Measurements from ENCODE around the gene OR3A1.

DNA sequence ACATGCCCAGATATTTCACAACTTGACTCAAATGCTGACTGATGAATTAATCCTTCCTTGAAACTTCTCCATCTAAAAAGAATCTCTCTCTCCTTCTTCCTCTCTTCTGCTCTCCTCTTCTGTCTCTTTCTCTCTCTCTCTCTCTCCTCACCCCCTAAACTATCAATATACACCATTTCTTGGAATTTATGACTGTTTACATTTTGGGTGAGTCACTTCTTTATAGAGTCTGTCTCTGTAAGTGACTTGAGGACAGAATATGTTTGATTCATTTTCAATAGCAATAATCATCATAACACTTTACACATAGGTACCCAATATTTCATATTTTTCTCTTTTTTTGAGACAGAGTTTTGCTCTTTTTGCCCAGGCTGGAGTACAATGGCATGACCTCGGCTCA is 15.3 kb downstream of the OR3A1 start:
- TF ChIP-seq, protein P1, sequence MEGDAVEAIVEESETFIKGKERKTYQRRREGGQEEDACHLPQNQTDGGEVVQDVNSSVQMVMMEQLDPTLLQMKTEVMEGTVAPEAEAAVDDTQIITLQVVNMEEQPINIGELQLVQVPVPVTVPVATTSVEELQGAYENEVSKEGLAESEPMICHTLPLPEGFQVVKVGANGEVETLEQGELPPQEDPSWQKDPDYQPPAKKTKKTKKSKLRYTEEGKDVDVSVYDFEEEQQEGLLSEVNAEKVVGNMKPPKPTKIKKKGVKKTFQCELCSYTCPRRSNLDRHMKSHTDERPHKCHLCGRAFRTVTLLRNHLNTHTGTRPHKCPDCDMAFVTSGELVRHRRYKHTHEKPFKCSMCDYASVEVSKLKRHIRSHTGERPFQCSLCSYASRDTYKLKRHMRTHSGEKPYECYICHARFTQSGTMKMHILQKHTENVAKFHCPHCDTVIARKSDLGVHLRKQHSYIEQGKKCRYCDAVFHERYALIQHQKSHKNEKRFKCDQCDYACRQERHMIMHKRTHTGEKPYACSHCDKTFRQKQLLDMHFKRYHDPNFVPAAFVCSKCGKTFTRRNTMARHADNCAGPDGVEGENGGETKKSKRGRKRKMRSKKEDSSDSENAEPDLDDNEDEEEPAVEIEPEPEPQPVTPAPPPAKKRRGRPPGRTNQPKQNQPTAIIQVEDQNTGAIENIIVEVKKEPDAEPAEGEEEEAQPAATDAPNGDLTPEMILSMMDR (conservative IDR thresholded peaks at IDR 0.05): no peak
- no peak for TF ChIP-seq ZFX (IDR thresholded peaks at IDR 0.05)

All from C4-2B (cell line).